Posterior vena cava (tissue), 2 donors: ENCODE measurements around the gene GON7. TPM values are rescaled to one million over a fixed set of nuclear protein-coding genes. Genes with fewer than 3 reads are reported as not detected.
"Not testable (repeated sequence)": the region's sequence is repeated elsewhere in the genome, so short reads cannot be mapped to it uniquely, and the experiment has no call there.

Experiments
- DNase-seq: peaks from one replicate; pipeline ENCODE4 v3.0.0-alpha.2; 2020; ENCODE audit warnings: low spot score
- intact Hi-C, 2 donors: fragments of 100-400 bp; cut with DNase I; formaldehyde crosslinking; loops; one replicate each; pipeline versions ENCODE4 v1.14.1 to v1.14.2; 2022 to 2023
- total RNA-seq, 2 donors: library from RNA; stranded (reverse); fragmentation: NEBNext Ultra II Directional; extraction: Animal tissue kit (Norgen Biotek cat#: 25700); gene quantifications; one replicate each; pipeline ENCODE4 v1.2.1, GENCODE V29; 2021
- donor health status: DM: yes; HTN: yes; CAD: no.
- donor health status: DM: yes; HTN: yes; CAD: no.

The GON7 gene
- total RNA-seq, 2 donors from 2014 or later = 7.5 to 9.1 TPM

DNA sequence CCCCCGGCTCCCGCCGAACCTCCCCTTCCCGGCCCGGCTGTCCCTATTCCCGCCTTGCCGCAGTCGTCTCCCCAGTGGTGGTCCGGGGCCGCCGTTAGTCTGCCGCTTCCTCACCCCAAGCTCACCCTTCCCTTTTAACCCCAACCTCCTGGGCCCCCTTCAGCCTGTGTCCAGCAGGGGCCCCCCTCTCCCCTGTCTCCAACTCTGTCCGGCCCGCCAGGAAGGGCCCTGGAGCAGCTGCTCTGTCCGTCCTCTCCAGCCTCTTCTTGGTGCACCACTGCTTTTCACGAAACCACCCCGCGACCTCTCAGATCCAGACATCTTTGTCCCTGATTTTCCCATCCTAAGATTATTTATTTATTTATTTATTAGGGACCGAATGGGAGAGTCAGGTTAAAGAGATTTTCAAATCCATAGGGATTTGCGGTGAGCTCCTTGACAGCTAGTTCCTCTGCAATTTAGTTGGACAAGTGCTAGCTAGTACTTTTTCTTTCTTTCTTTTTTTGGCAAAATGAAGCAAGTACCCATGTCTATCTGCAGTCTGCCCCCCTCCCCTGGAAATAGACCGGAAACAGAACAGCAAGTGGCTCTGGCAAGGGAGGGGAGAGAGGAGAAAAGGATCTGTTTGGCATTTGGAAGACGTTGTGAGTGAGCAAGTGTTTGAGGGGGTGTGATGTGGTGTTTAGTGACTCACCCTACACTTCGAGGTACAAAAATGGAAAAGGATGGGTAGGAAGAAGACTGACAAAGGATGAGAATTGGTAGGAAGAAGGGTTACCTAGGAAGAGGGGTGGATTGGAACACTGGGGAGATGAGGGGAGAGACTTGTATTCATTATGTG, 823 bp upstream of the GON7 start:
- DNase-seq = peak; percentile 87
- intact Hi-C loops = no loop called here

DNA sequence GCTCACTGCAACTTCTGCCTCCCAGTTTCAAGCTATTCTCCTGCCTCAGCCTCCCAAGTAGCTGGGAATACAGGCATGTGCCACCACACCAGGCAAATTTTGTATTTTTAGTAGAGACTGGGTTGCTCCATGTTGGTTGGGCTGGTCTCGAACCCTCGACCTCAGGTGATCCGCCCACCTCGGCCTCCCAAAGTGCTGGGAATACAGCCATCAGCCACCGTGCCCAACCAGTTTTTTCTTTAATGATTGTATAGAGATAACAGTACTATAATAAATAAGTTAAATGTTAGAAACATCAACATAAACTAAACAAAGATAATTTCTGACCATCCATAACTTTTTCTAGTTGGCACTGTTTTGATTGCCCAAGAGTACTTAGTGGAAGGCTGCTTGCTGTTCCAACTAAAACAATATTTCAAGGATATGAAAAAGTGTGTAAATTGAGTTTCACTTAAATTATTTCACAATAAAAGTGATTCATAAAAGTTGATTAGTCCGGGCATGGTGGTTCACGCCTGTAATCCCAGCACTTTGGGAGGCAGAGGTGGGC, 5.6 kb downstream of the GON7 start:
- DNase-seq = no peak
- intact Hi-C loops = no loop called here

- intact Hi-C loops = no loop called here
- no peak for DNase-seq
Observed at GRCh38 chr14:93200553-93200952, 6.3 kb downstream of the GON7 start.

DNA sequence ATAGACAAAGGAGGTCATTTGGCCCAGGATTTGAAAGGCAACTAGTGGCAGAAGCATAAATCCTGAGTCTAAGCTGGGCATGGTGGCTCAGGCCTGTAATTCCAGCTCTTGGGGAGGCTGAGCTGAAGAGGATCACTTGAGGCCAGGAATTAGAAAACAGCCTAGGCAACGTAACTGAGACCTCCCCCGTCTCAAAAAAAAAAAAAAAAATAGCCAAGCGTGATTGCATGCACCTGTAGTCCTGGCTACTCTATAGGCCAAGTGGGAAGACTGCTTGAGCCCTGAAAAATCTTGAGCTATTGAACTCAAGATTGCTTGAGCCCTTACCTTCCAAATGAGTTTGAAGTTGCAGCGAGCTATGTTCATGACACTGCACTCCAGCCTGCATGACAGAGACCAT, 7.8 kb downstream of the GON7 start:
- DNase-seq = no peak
- intact Hi-C loops = no loop called here

DNA sequence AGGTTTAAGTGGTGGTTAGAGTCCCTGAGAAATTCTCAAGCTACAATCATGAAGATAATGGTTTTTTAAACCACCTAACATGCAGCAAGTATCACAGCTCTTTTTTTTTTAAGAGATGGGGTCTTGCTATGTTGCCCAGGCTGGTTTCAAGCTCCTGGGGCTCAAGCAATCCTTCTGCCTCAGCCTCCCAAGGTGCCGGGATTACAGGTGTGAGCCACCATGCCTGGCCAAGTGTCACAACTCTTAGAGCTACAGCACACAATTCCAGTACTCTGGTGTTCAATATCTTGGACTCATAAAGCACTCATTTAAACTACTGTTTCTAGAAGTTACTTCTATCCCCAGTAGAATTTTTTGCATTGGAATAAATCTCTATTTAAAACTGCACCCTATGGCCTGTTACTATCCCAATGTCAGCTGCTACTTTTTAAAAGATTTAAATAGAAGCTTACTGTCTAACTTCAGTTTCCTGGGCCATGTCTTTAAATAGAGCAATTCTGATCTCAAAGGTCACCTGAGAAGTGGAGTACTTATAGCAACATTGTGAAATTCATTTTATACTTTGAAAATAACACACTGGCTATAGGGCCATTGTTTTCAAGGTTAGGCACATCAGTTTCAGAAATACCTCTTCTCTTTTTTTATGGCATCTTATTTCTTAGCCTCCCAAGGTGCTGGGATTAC, 11.4 kb downstream of the GON7 start:
- intact Hi-C loops = no loop called here
- no peak for DNase-seq

DNA sequence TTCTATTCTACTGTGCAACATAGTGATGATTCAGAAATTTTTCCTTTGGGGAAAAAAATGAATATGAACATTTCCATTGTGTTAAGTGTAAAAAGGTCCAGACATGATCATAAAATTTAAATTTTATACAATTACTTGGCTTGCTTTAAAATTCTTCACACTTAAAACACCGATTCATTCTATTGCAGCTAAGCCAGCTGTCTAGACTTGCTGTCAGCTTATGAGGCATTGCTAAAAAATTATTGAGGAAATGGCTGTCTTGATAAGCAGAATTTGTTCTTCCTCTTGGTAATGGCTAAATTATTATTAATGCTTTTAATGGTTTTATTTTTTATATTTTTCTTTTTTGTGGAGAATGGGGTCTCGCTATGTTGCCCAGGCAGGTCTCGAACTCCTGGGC, 19.9 kb downstream of the GON7 start:
- no peak for DNase-seq
- intact Hi-C loops = no loop called here

DNA sequence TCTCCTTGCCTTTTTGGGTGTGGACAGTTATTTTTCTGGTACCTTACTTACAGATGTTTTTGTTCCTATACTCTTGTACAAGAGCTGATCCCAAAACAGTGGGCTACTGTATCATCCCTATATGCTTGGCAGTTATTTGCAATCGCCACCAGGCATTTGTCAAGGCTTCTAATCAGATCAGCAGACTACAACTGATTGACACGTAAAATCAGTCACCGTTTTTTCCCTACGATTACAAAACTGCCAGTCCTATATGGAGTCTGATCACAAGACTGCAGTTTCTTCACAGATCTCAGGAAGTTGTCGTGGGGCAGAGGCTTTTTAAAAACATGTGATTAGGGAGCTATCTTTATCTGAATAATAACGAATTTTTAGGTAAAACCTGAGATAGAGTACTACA, 20.4 kb downstream of the GON7 start:
- intact Hi-C loops = no loop called here
- DNase-seq = no peak

- intact Hi-C loops = no loop called here
- DNase-seq = no peak
Observed at GRCh38 chr14:93185349-93185720, 21.5 kb downstream of the GON7 start.

- peak; percentile 97 for DNase-seq
- intact Hi-C loops = no loop called here
Observed at GRCh38 chr14:93184391-93185348, 22.2 kb downstream of the GON7 start, which contains the start of the genes LYSET and MOAP1. Gene LYSET, plus strand, starts transcription at chr14:93185317. Its CDS starts 89 bp downstream, at chr14:93185406. Gene MOAP1, minus strand, starts transcription at chr14:93184897. Its CDS starts 655 bp downstream, at chr14:93184242.

DNA sequence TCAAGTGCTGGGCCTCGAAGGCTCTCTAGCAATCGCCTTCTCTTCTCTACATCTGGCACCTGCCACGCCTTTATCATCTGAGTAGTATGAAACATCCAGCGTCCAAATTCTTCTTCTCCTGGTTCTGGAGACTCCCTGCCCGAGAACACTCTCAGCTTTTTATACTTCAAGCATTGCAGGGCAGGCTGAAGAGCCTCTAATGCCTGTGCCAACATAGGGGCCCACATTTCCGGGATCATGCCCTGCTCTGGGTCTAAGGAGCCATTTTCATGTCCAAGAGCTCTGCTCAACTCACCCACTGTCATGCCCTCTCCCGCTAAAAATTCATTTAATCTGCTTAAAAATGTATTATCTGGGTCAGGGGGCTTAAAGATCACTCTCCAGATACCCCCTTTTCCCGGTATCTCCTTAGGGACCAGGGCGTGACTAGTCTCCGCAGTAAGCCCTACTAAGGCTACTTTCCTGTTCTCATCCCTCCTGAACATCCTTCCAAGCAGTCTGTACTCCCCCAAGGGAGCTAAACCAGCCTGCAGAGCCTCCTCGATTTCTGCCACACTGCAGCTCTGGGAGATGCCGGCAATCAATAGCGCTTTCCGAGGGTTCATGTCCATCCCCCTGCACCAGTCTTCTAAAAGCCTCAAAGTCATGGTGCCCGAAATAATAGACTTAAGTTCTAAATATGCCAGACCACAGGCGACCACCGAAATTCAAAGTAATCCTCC, 23.1 kb downstream of the GON7 start:
- DNase-seq = peak; percentile 25
- intact Hi-C loops = no loop called here

- peak; percentile 20 for DNase-seq
- intact Hi-C loops = no loop called here
Observed at GRCh38 chr14:93175492-93175891, 31.4 kb downstream of the GON7 start.

GRCh38 chr14:93174731-93175130, 32.1 kb downstream of the GON7 start:
- intact Hi-C loops = not testable (repeated sequence)
- DNase-seq = peak; percentile 30

DNA sequence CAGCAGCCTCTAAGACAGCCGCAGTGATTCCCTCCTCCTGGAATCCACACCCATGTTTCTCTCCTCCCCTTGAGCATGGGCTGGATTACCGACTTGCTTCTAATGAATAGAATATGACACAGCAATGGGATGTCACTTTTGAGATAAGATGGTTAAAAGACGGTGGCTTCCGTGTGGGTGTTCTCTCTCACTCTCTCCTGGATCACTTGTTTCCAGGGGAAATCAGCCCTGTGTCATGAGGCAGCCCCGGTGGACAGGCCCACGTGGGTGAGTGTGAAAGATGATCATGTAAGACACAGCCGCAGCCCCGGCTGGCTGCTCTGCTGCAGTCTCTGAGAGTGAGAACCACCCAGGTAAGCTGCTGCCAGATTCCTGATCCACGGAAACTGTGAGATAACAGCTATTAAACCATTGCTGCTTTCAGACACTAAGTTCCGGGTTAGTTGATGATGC, 32.9 kb downstream of the GON7 start:
- intact Hi-C loops = no loop called here
- DNase-seq = peak; percentile 77

DNA sequence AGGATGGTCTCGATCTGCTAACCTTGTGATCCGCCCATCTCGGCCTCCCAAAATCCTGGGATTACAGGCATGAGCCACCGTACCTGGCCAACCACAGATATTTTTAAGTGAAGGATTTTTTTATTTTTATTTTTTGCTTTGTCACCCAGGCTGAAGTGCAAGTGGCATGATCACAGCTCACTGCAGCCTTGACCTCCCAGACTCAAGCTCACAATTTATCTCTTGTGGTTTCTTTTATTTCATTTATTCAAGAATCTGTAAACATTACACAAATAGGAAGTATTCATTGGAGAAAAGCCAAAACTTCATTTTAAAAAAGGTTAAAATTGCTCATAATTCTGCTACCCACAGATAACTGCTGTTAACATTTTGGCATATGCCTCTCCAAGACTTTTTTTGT, 35.5 kb downstream of the GON7 start:
- intact Hi-C loops = no loop called here
- DNase-seq = peak; percentile 20

GRCh38 chr14:93170141-93170540, 36.7 kb downstream of the GON7 start:
- DNase-seq, intact Hi-C loops: not testable (repeated sequence)

GRCh38 chr14:93169619-93170018, 37.2 kb downstream of the GON7 start:
- DNase-seq = peak; percentile 38
- intact Hi-C loops = not testable (repeated sequence)

DNA sequence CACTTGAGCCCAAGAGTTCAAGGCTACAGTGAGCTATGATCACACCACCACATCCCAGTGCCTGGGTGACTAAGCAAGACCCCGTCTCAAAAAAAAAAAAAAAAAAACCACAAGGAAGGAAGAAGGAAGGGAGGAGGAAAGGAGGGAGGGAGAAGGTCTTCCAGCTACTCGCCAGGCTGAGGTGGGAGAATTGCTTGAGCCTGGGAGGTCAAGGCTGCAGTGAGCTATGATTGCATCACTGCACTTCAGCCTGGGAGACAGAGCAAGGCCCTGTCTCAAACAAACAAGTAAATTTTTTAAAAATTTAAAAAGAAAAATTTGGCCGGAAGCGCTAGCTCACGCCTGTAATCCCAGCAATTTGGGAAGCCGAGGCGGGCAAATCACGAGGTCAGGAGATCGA, 38.3 kb downstream of the GON7 start:
- peak; percentile 32 for DNase-seq
- intact Hi-C loops = not testable (repeated sequence)
